Fibroblast of skin of scalp (primary cell): ENCODE data around the gene PAPOLG. TPM values are rescaled to one million over a fixed set of nuclear protein-coding genes. Genes with fewer than 3 reads are reported as not detected.

Experiments
- DNase-seq: peaks from one replicate; pipeline ENCODE4 v3.0.0-alpha.2; 2013
- polyA plus RNA-seq, 2 experiments: library from polyadenylated mRNA; unstranded; fragments of 120-200 nt; gene quantifications; one replicate each; pipeline ENCODE4 v1.2.1, GENCODE V29; 2013; ENCODE audit not compliant: insufficient read length in 2 of 2

The PAPOLG gene
- 8.0 TPM for polyA plus RNA-seq (2013, experiment 1 of 2; ENCODE audit: insufficient read length)
- 9.0 TPM for polyA plus RNA-seq (2013, experiment 2 of 2; ENCODE audit: insufficient read length)

- DNase-seq = peak; percentile 91
Measured at GRCh38 chr2:60756097-60757087, at the start of gene PAPOLG. Gene PAPOLG (plus strand): TSS chr2:60756268. CDS start chr2:60756479, 211 bp downstream.

- peak; percentile 45 for DNase-seq
Measured at GRCh38 chr2:60707750-60708371, 48.2 kb upstream of the PAPOLG start.

- no peak for DNase-seq
Measured at GRCh38 chr2:60708630-60709320, 47.3 kb upstream of the PAPOLG start.

- DNase-seq = no peak
Measured at GRCh38 chr2:60710707-60711106, 45.4 kb upstream of the PAPOLG start.

- DNase-seq = no peak
Measured at GRCh38 chr2:60715561-60715960, 40.5 kb upstream of the PAPOLG start.

- no peak for DNase-seq
Measured at GRCh38 chr2:60717691-60718090, 38.4 kb upstream of the PAPOLG start.

- no peak for DNase-seq
Measured at GRCh38 chr2:60719331-60719730, 36.7 kb upstream of the PAPOLG start.

- no peak for DNase-seq
Measured at GRCh38 chr2:60725466-60725865, 30.6 kb upstream of the PAPOLG start.

GRCh38 chr2:60728855-60729254, 27.2 kb upstream of the PAPOLG start:
- no peak for DNase-seq

- no peak for DNase-seq
Measured at GRCh38 chr2:60735496-60736250, 20.4 kb upstream of the PAPOLG start.

GRCh38 chr2:60738679-60739078, 17.4 kb upstream of the PAPOLG start:
- no peak for DNase-seq

- DNase-seq = no peak
Measured at GRCh38 chr2:60739156-60739555, 16.9 kb upstream of the PAPOLG start.

- DNase-seq = no peak
Measured at GRCh38 chr2:60741576-60741975, 14.5 kb upstream of the PAPOLG start.

GRCh38 chr2:60742419-60742818, 13.6 kb upstream of the PAPOLG start:
- DNase-seq = no peak

GRCh38 chr2:60745330-60745729, 10.7 kb upstream of the PAPOLG start:
- DNase-seq = no peak

GRCh38 chr2:60745761-60746160, 10.3 kb upstream of the PAPOLG start:
- no peak for DNase-seq

- DNase-seq = no peak
Measured at GRCh38 chr2:60746318-60746717, 9.8 kb upstream of the PAPOLG start.

GRCh38 chr2:60759654-60760053, 3.6 kb downstream of the PAPOLG start:
- no peak for DNase-seq

- DNase-seq = no peak
Measured at GRCh38 chr2:60764736-60765534, 8.9 kb downstream of the PAPOLG start.

GRCh38 chr2:60766283-60766682, 10.2 kb downstream of the PAPOLG start:
- no peak for DNase-seq

GRCh38 chr2:60771508-60771907, 15.4 kb downstream of the PAPOLG start:
- DNase-seq = no peak
